GM12878 (cell line): ENCODE data around the gene CPHXL2. TPM values are rescaled to one million over a fixed set of nuclear protein-coding genes. Genes with fewer than 3 reads are reported as not detected.

ENCODE experiments used
- CEBPB ChIP-seq, 2 experiments: fragments of 150-350 bp in 1 of 2; IDR thresholded peaks; 2 replicates each; pipeline ENCODE4 v1.6.1; 2012 to 2014; ENCODE audit warnings: low read depth in 2 of 2, low read length in 2 of 2, borderline replicate concordance in 1 of 2, inconsistent platforms in 1 of 2
- CREM ChIP-seq: IDR thresholded peaks from 2 replicates; pipeline ENCODE4 v1.6.1; 2014; ENCODE audit warnings: antibody characterized with exemption, low read depth
- CUX1 ChIP-seq: IDR thresholded peaks from 2 replicates; pipeline ENCODE4 v1.6.1; 2012; ENCODE audit warnings: improper control_type of control experiment, low read depth, low read length; ENCODE audit not compliant: insufficient replicate concordance
- ETV6 ChIP-seq, 2 experiments: fragments of 450-650 bp in 1 of 2; IDR thresholded peaks in 1 of 2; conservative IDR thresholded peaks in 1 of 2; 2 replicates each; pipeline ENCODE4 v1.6.1; 2014; ENCODE audit warnings: antibody characterized with exemption in 1 of 2, borderline replicate concordance in 1 of 2, low read depth in 1 of 2, mild to moderate bottlenecking in 1 of 2, moderate library complexity in 1 of 2
- NR2F1 ChIP-seq: fragments of 450-650 bp; conservative IDR thresholded peaks from 2 replicates; pipeline ENCODE4 v1.6.1; 2017; ENCODE audit warnings: mild to moderate bottlenecking
- REST ChIP-seq: IDR thresholded peaks from 2 replicates; pipeline ENCODE4 v1.6.1; 2012; ENCODE audit warnings: mild to moderate bottlenecking, low read depth, low read length
- USF2 ChIP-seq: IDR thresholded peaks from 2 replicates; pipeline ENCODE4 v1.6.1; 2011; ENCODE audit warnings: low read depth, low read length, improper control_type of control experiment, borderline replicate concordance
- ZNF592 ChIP-seq: fragments of 450-650 bp; IDR thresholded peaks from 2 replicates; pipeline ENCODE4 v1.6.1; 2017; ENCODE audit warnings: mild to moderate bottlenecking, moderate library complexity
- ZSCAN29 ChIP-seq: fragments of 450-650 bp; IDR thresholded peaks from 2 replicates; pipeline ENCODE4 v1.6.1; 2017; ENCODE audit warnings: mild to moderate bottlenecking, moderate library complexity
- polyA plus RNA-seq, 11 experiments: library from polyadenylated mRNA; depleted of rRNA in 4 of 11; unstranded in 6 of 11; stranded (reverse) in 5 of 11; fragments of >200 nt; fragmentation: Nextera tagmentation in 4 of 11; fragmentation: Illumina TruSeq in 1 of 11; extraction: Ambion mirVana in 4 of 11; extraction: Trizol in 1 of 11; gene quantifications; 1 replicate in 1 of 11; 2 replicates in 10 of 11; pipeline versions ENCODE4 v1.2.1 to v1.2.3, GENCODE V29; 2011 to 2016; ENCODE audit warnings: inconsistent platforms in 2 of 11, missing spikeins in 2 of 11, low read depth in 1 of 11
- total RNA-seq, 4 experiments: library from RNA; depleted of rRNA in 3 of 4; stranded (reverse); fragments of >200 nt in 3 of 4; fragmentation: Illumina TruSeq in 1 of 4; extraction: Trizol in 1 of 4; gene quantifications; 2 replicates each; pipeline versions ENCODE4 v1.2.1 to v1.2.3, GENCODE V29; 2013 to 2021

CPHXL2 gene
- total and polyA plus RNA-seq, 10 of the 15 experiments (the other 5 are each of a cell fraction or from before 2014, with no cell fraction given) = not detected

GRCh38 chr16:75660321-75660720 lies 16.5 kb downstream of the CPHXL2 start (continued):
- TF ChIP-seq CUX1 (no peak), ZSCAN29 (no peak), CEBPB (IDR thresholded peaks at IDR 0.05; ENCODE audit: borderline replicate concordance in 1 of 2, low read depth in 2 of 2, low read length in 2 of 2) (no peak), ZNF592 (no peak), CREM (no peak), ETV6 (conservative IDR thresholded peaks at IDR 0.05 in 1 of 2, IDR thresholded peaks at IDR 0.05 in 1 of 2; ENCODE audit: borderline replicate concordance in 1 of 2, low read depth in 1 of 2) (no peak), USF2 (no peak), REST (no peak), NR2F1 (no peak)
- TF ChIP-seq, all 136 proteins: peak for 0
